Right kidney (tissue), 1 donor: ENCODE data around the gene ADCK2.
"Not testable (repeated sequence)": the region's sequence is repeated elsewhere in the genome, so short reads cannot be mapped to it uniquely, and the experiment has no call there.

Experiments used
- DNase-seq: peaks from one replicate; pipeline ENCODE4 v3.0.0-alpha.2; 2016

ADCK2 gene

DNA sequence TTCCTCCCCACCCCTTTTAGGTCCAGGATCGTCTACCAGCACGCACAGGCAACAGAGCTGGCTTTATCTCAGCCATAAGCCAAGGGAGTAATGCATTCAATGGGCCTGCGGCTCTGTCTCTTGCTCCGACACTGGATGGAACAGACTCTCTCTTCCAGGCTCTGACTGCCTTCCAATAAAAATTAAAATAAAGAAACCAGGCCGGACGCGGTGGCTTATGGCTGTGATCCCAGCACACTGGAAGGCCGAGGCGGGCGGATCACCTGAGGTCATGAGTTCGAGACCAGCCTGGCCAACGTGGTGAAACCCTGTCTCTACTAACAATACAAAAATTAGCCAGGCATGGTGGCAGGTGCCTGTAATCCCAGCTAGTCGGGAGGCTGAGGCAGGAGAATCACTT lies 28.0 kb upstream of the ADCK2 start:
- DNase-seq, result not testable (repeated sequence)

DNA sequence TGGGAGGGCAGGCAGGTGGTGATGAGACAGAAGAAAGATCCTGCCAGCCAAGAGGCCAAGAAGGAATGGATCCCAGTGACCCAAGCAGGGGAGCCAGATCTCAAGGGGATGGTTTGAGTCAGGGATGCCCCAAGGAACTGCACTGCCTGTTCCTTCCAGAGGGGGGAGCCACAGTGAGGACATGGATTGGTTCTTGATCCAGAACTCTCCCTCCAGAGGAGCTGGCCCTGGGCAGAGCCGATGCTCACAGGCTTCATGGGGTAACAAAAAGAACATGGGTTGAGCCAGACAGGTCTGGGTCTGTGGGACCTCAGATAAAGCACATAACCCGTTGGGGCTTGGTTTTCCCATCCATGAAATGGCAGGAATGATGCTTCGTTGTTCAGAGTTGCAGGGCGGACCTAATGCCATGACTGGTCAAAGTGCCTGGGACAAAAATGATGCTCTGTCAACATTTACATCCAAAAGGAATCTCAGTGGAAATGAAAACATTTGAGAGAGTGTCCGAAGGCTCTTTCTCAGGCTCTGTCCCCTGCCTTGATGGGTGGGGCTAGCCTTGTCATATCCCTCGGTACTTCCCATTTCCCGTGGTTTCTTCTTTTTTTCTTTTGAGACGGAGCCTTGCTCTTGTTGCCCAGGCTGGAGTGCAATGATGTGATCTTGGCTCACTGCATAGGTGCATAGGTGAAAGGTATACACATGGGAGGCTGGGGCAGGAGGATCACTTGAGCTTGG lies 27.4 kb upstream of the ADCK2 start:
- no peak for DNase-seq

DNA sequence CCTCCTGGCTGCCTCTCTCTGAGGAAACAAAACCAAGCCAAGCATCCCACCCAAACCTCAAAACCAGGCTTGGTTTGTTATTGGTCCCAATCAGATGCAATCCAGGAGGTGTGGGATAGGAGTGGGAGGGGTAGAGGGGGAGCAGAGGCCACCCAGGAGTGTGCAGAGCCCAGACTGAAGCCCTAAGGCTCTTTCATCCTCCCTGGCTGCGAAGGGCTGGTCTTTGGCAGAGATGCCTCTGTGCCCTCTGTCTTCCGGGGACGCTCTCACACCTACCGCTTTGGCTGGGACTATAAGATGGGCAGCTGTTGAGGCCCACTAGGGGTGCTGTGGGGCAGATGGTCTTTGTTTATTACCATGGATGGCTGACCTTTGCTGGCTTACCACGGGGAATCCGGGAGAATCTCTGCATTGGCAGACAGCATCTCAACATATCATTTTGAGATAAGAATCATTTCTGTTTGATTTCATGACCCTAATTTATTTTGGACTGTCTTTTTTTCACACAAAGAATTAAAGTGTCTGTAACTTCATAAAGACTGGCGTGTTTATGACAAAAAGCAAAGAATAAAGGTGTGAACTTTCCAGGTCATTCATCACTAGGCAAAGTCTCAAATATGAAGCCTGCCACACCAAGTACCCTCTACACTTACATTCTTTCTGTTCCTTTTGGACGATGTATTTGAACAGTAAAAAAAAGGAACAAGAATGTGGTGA lies 25.7 kb upstream of the ADCK2 start:
- no peak for DNase-seq

GRCh38 chr7:140649556-140650205 lies 23.1 kb upstream of the ADCK2 start:
- no peak for DNase-seq

DNA sequence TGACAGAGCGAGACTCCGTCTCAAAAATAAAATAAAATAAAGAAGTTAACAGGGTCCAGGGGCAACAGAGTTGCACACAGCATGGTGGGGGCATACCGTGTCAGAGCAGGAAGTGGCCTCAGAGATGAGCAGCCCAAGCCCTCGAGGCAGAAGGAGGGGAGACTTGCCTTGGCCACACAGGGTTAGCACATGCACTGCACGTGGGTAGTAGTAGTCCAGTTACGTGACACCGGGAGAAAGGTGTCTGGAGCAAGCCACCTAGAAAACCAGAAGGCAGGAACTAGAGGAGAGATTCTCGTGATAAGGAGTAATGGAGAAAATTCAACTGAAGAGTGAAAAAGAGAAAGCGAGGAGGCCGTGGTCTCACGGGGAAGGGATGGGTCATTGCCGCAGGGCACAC lies 22.4 kb upstream of the ADCK2 start:
- no peak for DNase-seq

DNA sequence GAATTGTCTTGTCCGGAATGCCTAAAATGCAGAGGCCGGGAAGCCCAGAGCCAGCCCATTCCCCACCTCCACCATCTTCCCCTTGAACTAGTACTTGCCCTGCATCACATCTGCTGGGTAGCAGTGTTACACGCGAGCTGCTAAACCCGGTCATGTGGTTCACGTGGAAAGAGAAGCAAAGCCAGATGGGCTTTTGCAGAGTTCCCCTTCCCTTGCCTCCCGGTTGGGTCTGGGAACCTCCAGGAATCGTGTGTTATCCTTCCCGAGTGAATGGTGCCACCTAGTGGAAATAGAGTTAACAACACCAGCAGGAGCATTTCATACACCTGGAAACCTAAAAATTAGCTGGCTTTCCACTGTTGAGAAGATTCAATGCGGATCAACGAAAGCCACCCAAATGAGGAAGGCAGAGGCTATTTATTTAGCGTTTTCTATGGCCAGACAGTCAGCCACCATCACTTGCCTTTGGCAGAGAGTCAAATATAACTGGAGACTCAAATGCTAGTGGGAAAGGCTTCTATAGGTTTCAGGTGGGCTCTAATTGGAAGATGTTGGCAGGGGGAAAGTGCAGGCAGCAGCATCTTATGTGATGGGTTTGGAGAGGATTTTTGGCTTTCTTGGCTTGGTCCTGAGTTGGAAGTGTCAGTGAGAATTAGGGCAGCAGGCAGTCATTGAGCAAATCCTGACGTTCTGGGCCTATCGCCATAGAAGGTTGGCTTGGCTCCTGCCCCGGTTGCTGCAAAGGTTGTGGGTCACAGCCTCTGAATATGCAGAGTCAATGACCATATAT lies 19.2 kb upstream of the ADCK2 start:
- peak; percentile 63 for DNase-seq

DNA sequence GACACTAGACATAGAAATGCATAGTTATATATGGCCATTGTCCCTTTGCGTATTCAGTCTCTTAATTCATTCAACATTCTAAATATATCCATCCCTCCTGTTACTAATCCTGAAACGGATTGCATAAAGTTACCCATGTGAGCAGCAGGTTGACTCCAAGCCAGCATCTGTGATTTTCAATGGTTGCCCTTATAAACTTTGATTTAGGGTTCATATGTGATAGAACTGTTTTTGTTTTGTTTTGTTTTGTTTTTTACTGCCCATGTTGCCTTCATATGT lies 18.7 kb upstream of the ADCK2 start:
- no peak for DNase-seq

GRCh38 chr7:140654661-140655060 lies 18.1 kb upstream of the ADCK2 start:
- DNase-seq, result no peak

DNA sequence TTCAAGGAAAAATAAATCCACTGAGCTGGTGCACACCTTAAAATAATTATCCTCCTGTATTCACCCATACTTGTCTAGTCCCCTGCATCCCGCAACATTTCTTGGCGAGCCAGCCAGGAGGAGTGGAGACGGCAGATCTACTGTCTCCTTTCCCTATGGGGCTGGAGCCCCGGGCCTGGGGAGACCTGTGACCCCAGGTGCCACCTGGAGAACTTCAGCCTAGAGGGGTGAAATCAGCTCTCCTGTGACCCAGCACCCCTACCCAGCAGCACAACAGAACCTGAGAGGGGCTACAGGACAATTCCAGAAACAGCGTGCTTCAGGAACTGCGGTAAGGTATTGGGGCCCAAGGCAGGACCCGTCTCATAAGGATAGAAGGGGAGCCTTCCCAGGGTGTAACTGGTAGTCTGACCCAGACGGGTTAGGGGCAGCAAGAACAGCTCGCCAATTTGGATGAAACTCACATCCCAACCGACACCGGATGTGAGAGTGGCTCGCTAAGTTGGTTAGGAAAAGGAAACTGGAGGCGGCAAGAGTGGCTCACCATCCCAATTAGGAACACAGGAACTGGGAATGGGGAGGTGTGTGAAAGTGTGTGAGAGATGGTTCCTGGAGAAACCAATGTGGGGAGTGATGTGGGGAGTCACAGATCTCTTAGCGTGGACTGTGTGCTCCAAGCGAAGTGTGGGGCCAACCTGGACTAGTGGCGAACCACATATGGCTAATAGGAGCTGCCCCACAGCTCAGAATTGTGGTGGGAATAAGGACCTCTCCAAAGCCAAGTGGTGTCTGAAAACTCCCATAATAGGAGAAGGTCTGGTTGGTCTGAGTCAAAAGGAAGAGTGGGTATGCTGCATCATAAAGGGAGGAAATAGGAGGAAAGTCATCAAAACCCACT lies 17.0 kb upstream of the ADCK2 start:
- no peak for DNase-seq

- no peak for DNase-seq
Observed at GRCh38 chr7:140656548-140657515, 15.9 kb upstream of the ADCK2 start.

GRCh38 chr7:140657891-140658290 lies 14.9 kb upstream of the ADCK2 start:
- DNase-seq, result no peak

DNA sequence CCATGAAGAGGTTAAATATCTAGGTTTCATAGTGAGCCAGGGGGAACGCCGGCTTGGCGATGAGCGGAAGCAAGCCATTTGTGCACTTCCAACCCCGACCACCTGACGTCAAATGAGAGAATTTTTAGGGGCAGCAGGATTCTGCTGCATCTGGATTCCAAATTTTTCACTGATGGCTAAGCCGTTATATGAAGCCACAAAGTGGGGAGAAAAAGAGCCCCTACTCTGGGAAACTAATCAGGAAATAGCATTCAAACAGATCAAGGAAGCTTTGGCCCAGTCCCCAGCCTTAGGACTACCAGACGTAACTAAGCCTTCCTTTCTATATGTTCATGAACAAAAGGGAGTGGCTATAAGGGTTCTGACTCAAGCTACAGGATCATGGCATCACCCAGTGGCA lies 12.9 kb upstream of the ADCK2 start:
- DNase-seq, result no peak

DNA sequence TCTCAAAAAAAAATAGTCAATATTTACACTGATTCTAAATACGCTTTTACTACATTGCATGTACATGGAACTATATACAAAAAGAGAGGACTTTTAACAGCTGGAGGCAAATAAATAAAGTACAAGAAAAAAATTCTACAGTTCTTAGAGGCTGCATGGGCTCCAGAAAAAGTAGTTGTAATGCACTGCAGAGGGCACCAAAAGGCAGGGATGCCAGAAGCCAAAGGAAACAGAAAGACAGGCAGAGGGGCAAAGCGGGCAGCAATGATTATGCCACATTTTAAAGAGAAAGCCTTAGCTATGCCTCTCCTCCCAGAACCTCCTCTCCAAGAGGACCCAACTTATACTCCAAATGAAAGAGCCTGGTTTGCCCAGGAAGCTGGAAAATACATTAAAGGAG lies 11.6 kb upstream of the ADCK2 start:
- no peak for DNase-seq

- not testable (repeated sequence) for DNase-seq
Observed at GRCh38 chr7:140662938-140663337, 9.8 kb upstream of the ADCK2 start.

GRCh38 chr7:140667476-140667875 lies 5.3 kb upstream of the ADCK2 start:
- DNase-seq, result no peak

DNA sequence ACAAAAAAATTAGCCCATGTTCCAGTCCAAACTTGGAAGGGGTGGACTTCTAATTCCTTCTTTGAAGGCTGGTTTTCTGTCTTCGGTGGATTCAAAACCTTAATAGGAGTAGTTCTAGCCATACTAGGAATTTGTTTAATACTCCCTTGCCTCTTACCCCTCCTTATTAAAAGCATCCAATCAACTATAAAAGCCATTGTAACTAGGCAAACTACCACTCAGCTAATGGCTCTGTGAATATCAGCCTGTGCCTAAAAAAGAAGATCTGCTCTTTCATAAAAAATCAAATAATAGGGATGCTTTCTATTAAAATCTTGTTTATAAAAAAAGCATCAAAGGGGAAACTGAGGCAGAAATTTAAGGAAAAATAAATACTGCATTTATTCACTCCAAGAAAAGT lies 4.1 kb upstream of the ADCK2 start:
- no peak for DNase-seq

GRCh38 chr7:140669352-140669751 lies 3.4 kb upstream of the ADCK2 start:
- DNase-seq, result no peak

DNA sequence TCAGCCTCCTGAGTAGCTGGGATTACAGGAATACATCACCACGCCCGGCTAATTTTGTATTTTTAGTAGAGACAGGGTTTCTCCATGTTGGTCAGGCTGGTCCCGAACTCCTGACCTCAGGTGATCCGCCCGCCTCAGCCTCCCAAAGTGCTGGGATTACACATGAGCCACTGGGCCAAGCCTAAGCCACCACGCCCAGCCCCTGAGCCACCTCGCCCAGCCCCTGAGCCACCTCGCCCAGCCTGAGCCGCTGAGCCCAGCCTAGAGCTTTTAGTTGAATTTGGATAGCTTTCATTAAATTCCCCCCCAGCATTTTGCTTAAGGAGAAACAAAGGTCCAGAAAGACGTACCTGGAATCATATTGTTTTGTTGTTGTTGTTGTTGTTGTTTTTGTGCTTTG lies 2.9 kb upstream of the ADCK2 start:
- DNase-seq, result not testable (repeated sequence)

- no peak for DNase-seq
Observed at GRCh38 chr7:140670343-140670935, 2.3 kb upstream of the ADCK2 start.

GRCh38 chr7:140671966-140672365 lies 779 bp upstream of the ADCK2 start:
- no peak for DNase-seq
